Keratinocyte (primary cell): ENCODE data around the gene TECPR1.
A peak's percentile ranks its signal among the peaks of the same experiment; 100 is the strongest.

Experiments
- EZH2 ChIP-seq: IDR thresholded peaks from one replicate; pipeline ENCODE4 v1.6.1; 2012; ENCODE audit warnings: inconsistent platforms, mild to moderate bottlenecking, low read length, moderate library complexity
- TF ChIP-seq, protein P1 (sequence below), 3 experiments: IDR thresholded peaks in 1 of 3; conservative IDR thresholded peaks in 1 of 3; optimal IDR thresholded peaks in 1 of 3; 2 replicates in 2 of 3; 3 replicates in 1 of 3; pipeline versions ENCODE3 to v1.5.1; 2011; ENCODE audit warnings: low read length in 3 of 3, mild to moderate bottlenecking in 3 of 3, moderate library complexity in 2 of 3, control low read depth in 1 of 3, inconsistent platforms in 1 of 3; ENCODE audit not compliant: insufficient read depth in 2 of 3; ENCODE audit errors: extremely low read depth in 1 of 3

DNA sequence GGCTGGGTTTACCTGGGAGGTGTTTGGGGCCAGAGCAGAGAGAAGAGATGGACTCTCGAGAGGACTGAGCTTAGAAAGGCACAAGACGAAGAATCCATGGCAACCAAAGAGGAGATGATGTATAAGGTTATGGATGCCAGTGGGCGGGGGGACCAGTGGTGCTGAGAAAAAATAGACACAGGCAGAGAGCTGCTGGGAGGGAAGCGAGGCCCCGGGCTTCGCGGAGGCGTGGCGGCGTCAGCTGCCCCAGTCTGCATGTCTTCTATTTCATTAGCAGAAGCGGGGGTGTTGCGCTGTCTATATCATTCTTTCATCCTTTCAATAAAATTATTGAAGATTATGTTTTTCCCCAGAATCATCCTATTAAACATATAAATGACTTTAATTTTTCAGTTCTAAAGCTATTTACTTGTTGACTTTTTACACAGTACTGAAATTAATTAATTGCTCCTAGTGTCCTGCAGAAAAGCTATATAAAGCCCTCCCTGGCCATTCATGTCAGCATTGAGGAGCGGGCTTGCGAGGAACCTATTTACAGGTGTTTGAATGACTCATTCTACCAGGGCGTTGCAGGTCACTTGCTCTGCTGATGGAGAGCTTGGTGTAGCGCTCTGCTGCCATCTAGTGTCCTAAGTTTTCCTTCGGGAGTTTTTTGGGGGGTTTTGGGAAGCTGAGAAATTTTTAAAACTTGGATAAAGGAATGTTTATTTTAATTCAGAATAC is 83.7 kb downstream of the TECPR1 start:
- TF ChIP-seq, protein P1, sequence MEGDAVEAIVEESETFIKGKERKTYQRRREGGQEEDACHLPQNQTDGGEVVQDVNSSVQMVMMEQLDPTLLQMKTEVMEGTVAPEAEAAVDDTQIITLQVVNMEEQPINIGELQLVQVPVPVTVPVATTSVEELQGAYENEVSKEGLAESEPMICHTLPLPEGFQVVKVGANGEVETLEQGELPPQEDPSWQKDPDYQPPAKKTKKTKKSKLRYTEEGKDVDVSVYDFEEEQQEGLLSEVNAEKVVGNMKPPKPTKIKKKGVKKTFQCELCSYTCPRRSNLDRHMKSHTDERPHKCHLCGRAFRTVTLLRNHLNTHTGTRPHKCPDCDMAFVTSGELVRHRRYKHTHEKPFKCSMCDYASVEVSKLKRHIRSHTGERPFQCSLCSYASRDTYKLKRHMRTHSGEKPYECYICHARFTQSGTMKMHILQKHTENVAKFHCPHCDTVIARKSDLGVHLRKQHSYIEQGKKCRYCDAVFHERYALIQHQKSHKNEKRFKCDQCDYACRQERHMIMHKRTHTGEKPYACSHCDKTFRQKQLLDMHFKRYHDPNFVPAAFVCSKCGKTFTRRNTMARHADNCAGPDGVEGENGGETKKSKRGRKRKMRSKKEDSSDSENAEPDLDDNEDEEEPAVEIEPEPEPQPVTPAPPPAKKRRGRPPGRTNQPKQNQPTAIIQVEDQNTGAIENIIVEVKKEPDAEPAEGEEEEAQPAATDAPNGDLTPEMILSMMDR (optimal IDR thresholded peaks at IDR 0.05 in 1 of 3, IDR thresholded peaks at IDR 0.05 in 1 of 3, conservative IDR thresholded peaks at IDR 0.05 in 1 of 3; ENCODE audit: extremely low read depth in 1 of 3, insufficient read depth in 2 of 3, low read length in 3 of 3), result peak; percentile 67 to 76 (median 72)
- TF ChIP-seq EZH2, result no peak
